BLaER1 (cell line): ENCODE data around the gene C3orf80.
"Not testable (repeated sequence)": the region's sequence is repeated elsewhere in the genome, so short reads cannot be mapped to it uniquely, and the experiment has no call there.

Experiments
- H3K27ac ChIP-seq: shearing (Covaris generic); formaldehyde crosslinking; 2 replicates; pipeline ENCODE4 v1.8.1; 2022
- H3K27me3 ChIP-seq: shearing (Covaris generic); formaldehyde crosslinking; 2 replicates; pipeline ENCODE4 v1.8.1; 2022
- H3K36me3 ChIP-seq: shearing (Covaris generic); formaldehyde crosslinking; 2 replicates; pipeline ENCODE4 v1.8.1; 2022
- H3K4me1 ChIP-seq: shearing (Covaris generic); formaldehyde crosslinking; 2 replicates; pipeline ENCODE4 v1.8.1; 2022
- H3K4me2 ChIP-seq: shearing (Covaris generic); formaldehyde crosslinking; 2 replicates; pipeline ENCODE4 v1.8.1; 2022
- H3K4me3 ChIP-seq: shearing (Covaris generic); formaldehyde crosslinking; 2 replicates; pipeline ENCODE4 v1.8.1; 2022
- H3K9ac ChIP-seq: shearing (Covaris generic); formaldehyde crosslinking; 2 replicates; pipeline ENCODE4 v1.8.1; 2022
- H3K9me3 ChIP-seq: shearing (Covaris generic); formaldehyde crosslinking; 2 replicates; pipeline ENCODE4 v1.8.1; 2022
- H4K20me1 ChIP-seq: shearing (Covaris generic); formaldehyde crosslinking; 2 replicates; pipeline ENCODE4 v1.8.1; 2022
- Cebpa-rat ChIP-seq: shearing (Covaris generic); IDR thresholded peaks from 2 replicates; pipeline ENCODE4 v1.8.1; 2022

Gene C3orf80

GRCh38 chr3:160232014-160232413, 6.8 kb downstream of the C3orf80 start:
- Histone ChIP-seq H4K20me1 (no peaks in the 10 kb centered on the region), H3K9ac (no peak overlapping the region), H3K36me3 (no peaks in the 10 kb centered on the region), H3K27me3 (peaks cover under 1% of the 10 kb centered on the region; the same call in 1 of the 2 replicates), H3K27ac (no peak overlapping the region), H3K4me2 (no peak overlapping the region), H3K4me1 (no peaks in the 10 kb centered on the region), H3K4me3 (no peak overlapping the region), H3K9me3 (no peaks in the 10 kb centered on the region)
- TF ChIP-seq Cebpa-rat = no peak

GRCh38 chr3:160240719-160241118, 15.5 kb downstream of the C3orf80 start:
- H3K36me3 ChIP-seq, H3K9ac ChIP-seq, H3K4me2 ChIP-seq, H3K4me1 ChIP-seq, H3K4me3 ChIP-seq, H4K20me1 ChIP-seq, H3K27me3 ChIP-seq, H3K27ac ChIP-seq, H3K9me3 ChIP-seq: not testable (repeated sequence)

- H3K9ac ChIP-seq = no peak overlapping the region
- no peak overlapping the region for H3K4me3 ChIP-seq
- no peaks in the 10 kb centered on the region for H3K4me1 ChIP-seq
- no peaks in the 10 kb centered on the region for H3K36me3 ChIP-seq
- no peak overlapping the region for H3K27ac ChIP-seq
- no peaks in the 10 kb centered on the region for H3K27me3 ChIP-seq
- H3K4me2 ChIP-seq = no peak overlapping the region
- H3K9me3 ChIP-seq = no peaks in the 10 kb centered on the region
- no peaks in the 10 kb centered on the region for H4K20me1 ChIP-seq
- TF ChIP-seq Cebpa-rat = no peak
Observed at GRCh38 chr3:160245261-160245800, 20.1 kb downstream of the C3orf80 start.

- no peak overlapping the region for H3K27ac ChIP-seq
- no peaks in the 10 kb centered on the region for H3K36me3 ChIP-seq
- no peaks in the 10 kb centered on the region for H3K4me1 ChIP-seq
- H3K4me3 ChIP-seq = no peak overlapping the region
- H3K9me3 ChIP-seq = no peaks in the 10 kb centered on the region
- no peaks in the 10 kb centered on the region for H4K20me1 ChIP-seq
- H3K9ac ChIP-seq = no peak overlapping the region
- TF ChIP-seq Cebpa-rat = no peak
- H3K27me3 ChIP-seq = no peaks in the 10 kb centered on the region
- no peak overlapping the region for H3K4me2 ChIP-seq
Observed at GRCh38 chr3:160247766-160248165, 22.5 kb downstream of the C3orf80 start.

- no peak overlapping the region for H3K4me3 ChIP-seq
- H3K4me2 ChIP-seq = no peak overlapping the region
- H3K4me1 ChIP-seq = no peaks in the 10 kb centered on the region
- TF ChIP-seq Cebpa-rat = no peak
- no peaks in the 10 kb centered on the region for H4K20me1 ChIP-seq
- H3K9me3 ChIP-seq = no peaks in the 10 kb centered on the region
- H3K9ac ChIP-seq = no peak overlapping the region
- H3K27ac ChIP-seq = no peak overlapping the region
- H3K36me3 ChIP-seq = no peaks in the 10 kb centered on the region
- H3K27me3 ChIP-seq = no peaks in the 10 kb centered on the region
Observed at GRCh38 chr3:160253298-160253697, 28.1 kb downstream of the C3orf80 start.

- H3K4me1 ChIP-seq = no peaks in the 10 kb centered on the region
- H3K4me2 ChIP-seq = no peak overlapping the region
- H3K27me3 ChIP-seq = no peaks in the 10 kb centered on the region
- peaks cover 3% of the 10 kb centered on the region; the same call in 1 of the 2 replicates for H3K36me3 ChIP-seq
- no peak overlapping the region for H3K27ac ChIP-seq
- H3K4me3 ChIP-seq = no peak overlapping the region
- no peak for TF ChIP-seq Cebpa-rat
- H3K9ac ChIP-seq = no peak overlapping the region
- H3K9me3 ChIP-seq = no peaks in the 10 kb centered on the region
- no peaks in the 10 kb centered on the region for H4K20me1 ChIP-seq
Observed at GRCh38 chr3:160257606-160258005, 32.4 kb downstream of the C3orf80 start.

GRCh38 chr3:160259589-160259988, 34.4 kb downstream of the C3orf80 start:
- H3K9me3 ChIP-seq = no peaks in the 10 kb centered on the region
- no peak overlapping the region for H3K4me2 ChIP-seq
- H3K4me3 ChIP-seq = no peak overlapping the region
- peaks cover 10% of the 10 kb centered on the region for H3K36me3 ChIP-seq
- H3K9ac ChIP-seq = no peak overlapping the region
- H4K20me1 ChIP-seq = no peaks in the 10 kb centered on the region
- no peak for TF ChIP-seq Cebpa-rat
- H3K27ac ChIP-seq = no peak overlapping the region
- H3K27me3 ChIP-seq = no peaks in the 10 kb centered on the region
- no peaks in the 10 kb centered on the region for H3K4me1 ChIP-seq

GRCh38 chr3:160260587-160261270, 35.5 kb downstream of the C3orf80 start:
- no peaks in the 10 kb centered on the region for H4K20me1 ChIP-seq
- H3K36me3 ChIP-seq = peaks cover 14% of the 10 kb centered on the region
- no peak overlapping the region for H3K4me3 ChIP-seq
- H3K4me2 ChIP-seq = no peak overlapping the region
- no peaks in the 10 kb centered on the region for H3K4me1 ChIP-seq
- H3K9me3 ChIP-seq = no peaks in the 10 kb centered on the region
- no peak overlapping the region for H3K27ac ChIP-seq
- no peak overlapping the region for H3K9ac ChIP-seq
- no peak for TF ChIP-seq Cebpa-rat
- no peaks in the 10 kb centered on the region for H3K27me3 ChIP-seq

GRCh38 chr3:160265088-160265487, 39.9 kb downstream of the C3orf80 start:
- Histone ChIP-seq H3K4me1 (no peaks in the 10 kb centered on the region), H3K9ac (no peak overlapping the region), H4K20me1 (no peaks in the 10 kb centered on the region), H3K9me3 (no peaks in the 10 kb centered on the region), H3K4me2 (no peak overlapping the region), H3K4me3 (no peak overlapping the region), H3K27ac (no peak overlapping the region), H3K27me3 (no peaks in the 10 kb centered on the region), H3K36me3 (peaks cover 37% of the 10 kb centered on the region)
- TF ChIP-seq Cebpa-rat = no peak
